Astrocyte (in vitro differentiated cells and primary cell): ENCODE results near the gene RRAS. TPM values are rescaled to one million over a fixed set of nuclear protein-coding genes. Genes with fewer than 3 reads are reported as not detected.
A peak's percentile ranks its signal among the peaks of the same experiment; 100 is the strongest.
"Not testable (repeated sequence)": the region's sequence is repeated elsewhere in the genome, so short reads cannot be mapped to it uniquely, and the experiment has no call there.

ENCODE experiments used
- DNase-seq: peaks from one replicate; pipeline ENCODE4 v3.0.0-alpha.2; 2010; ENCODE audit warnings: low read depth
- FAIRE-seq: peaks from 2 replicates; lab custom pipeline; 2011; peaks lifted over from hg19 to GRCh38; lab: Jason Lieb, UNC
- H2AFZ ChIP-seq: 2 replicates; pipeline ENCODE4 v1.6.0; 2012; ENCODE audit warnings: low read depth, low read length, inconsistent platforms
- H3K27ac ChIP-seq: 2 replicates; pipeline ENCODE4 v1.5.1; 2011; ENCODE audit warnings: low read depth, low read length, inconsistent platforms
- H3K27me3 ChIP-seq: 2 replicates; pipeline ENCODE4 v1.6.0; 2011; ENCODE audit warnings: low read length, inconsistent platforms; ENCODE audit not compliant: insufficient read depth
- H3K36me3 ChIP-seq: 2 replicates; pipeline ENCODE4 v1.5.1; 2011; ENCODE audit warnings: low read length, inconsistent platforms; ENCODE audit not compliant: insufficient read depth
- H3K4me1 ChIP-seq: 2 replicates; pipeline ENCODE4 v1.5.1; 2011; ENCODE audit warnings: low read length, inconsistent platforms; ENCODE audit not compliant: insufficient read depth
- H3K4me2 ChIP-seq: 2 replicates; pipeline ENCODE4 v1.6.0; 2012; ENCODE audit warnings: low read length, inconsistent platforms
- H3K4me3 ChIP-seq: 2 replicates; pipeline ENCODE4 v1.5.1; 2011; ENCODE audit warnings: low read depth, mild to moderate bottlenecking, low read length, inconsistent platforms; ENCODE audit not compliant: insufficient read depth
- H3K79me2 ChIP-seq: 2 replicates; pipeline ENCODE4 v1.6.0; 2012; ENCODE audit warnings: mild to moderate bottlenecking, low read length, inconsistent platforms; ENCODE audit not compliant: insufficient read depth
- H3K9ac ChIP-seq: 2 replicates; pipeline ENCODE4 v1.6.0; 2012; ENCODE audit warnings: mild to moderate bottlenecking, low read length, inconsistent platforms
- H3K9me3 ChIP-seq: 2 replicates; pipeline ENCODE4 v1.5.1; 2012; ENCODE audit warnings: low read depth, mild to moderate bottlenecking, low read length, inconsistent platforms; ENCODE audit not compliant: insufficient read depth
- H4K20me1 ChIP-seq: 2 replicates; pipeline ENCODE4 v1.6.0; 2012; ENCODE audit warnings: low read length, inconsistent platforms; ENCODE audit not compliant: insufficient read depth
- H3K27ac Mint-ChIP-seq: one replicate; pipeline ENCODE4 v1.8.0; 2021; ENCODE audit warnings: mild to moderate bottlenecking, mixed read lengths; ENCODE audit not compliant: unreplicated experiment
- H3K27me3 Mint-ChIP-seq: one replicate; pipeline ENCODE4 v1.8.0; 2021; ENCODE audit warnings: low read depth, mixed read lengths; ENCODE audit not compliant: unreplicated experiment
- H3K36me3 Mint-ChIP-seq: one replicate; pipeline ENCODE4 v1.8.0; 2021; ENCODE audit warnings: low read depth, mixed read lengths; ENCODE audit not compliant: unreplicated experiment
- H3K4me1 Mint-ChIP-seq: one replicate; pipeline ENCODE4 v1.8.0; 2021; ENCODE audit warnings: low read depth, mixed read lengths; ENCODE audit not compliant: unreplicated experiment
- H3K4me3 Mint-ChIP-seq: one replicate; pipeline ENCODE4 v1.8.0; 2021; ENCODE audit warnings: mild to moderate bottlenecking, moderate library complexity, mixed read lengths; ENCODE audit not compliant: unreplicated experiment
- H3K9me3 Mint-ChIP-seq: one replicate; pipeline ENCODE4 v1.8.0; 2021; ENCODE audit warnings: mild to moderate bottlenecking, mixed read lengths; ENCODE audit not compliant: unreplicated experiment
- EZH2 ChIP-seq: IDR thresholded peaks from 2 replicates; pipeline ENCODE4 v1.6.1; 2012; ENCODE audit warnings: mild to moderate bottlenecking, low read length, inconsistent platforms; ENCODE audit not compliant: insufficient read depth
- total RNA-seq: library from RNA; stranded (reverse); gene quantifications from 2 replicates; pipeline ENCODE4 v1.2.1, GENCODE V29; 2021
- TF ChIP-seq, protein P1 (sequence below): IDR thresholded peaks from 2 replicates; pipeline ENCODE4 v1.5.1; 2011; ENCODE audit warnings: low read depth, mild to moderate bottlenecking, inconsistent platforms, low read length, moderate library complexity; ENCODE audit not compliant: insufficient read depth

The RRAS gene
- total RNA-seq, 1 donor from 2014 or later = 94.7 TPM

DNA sequence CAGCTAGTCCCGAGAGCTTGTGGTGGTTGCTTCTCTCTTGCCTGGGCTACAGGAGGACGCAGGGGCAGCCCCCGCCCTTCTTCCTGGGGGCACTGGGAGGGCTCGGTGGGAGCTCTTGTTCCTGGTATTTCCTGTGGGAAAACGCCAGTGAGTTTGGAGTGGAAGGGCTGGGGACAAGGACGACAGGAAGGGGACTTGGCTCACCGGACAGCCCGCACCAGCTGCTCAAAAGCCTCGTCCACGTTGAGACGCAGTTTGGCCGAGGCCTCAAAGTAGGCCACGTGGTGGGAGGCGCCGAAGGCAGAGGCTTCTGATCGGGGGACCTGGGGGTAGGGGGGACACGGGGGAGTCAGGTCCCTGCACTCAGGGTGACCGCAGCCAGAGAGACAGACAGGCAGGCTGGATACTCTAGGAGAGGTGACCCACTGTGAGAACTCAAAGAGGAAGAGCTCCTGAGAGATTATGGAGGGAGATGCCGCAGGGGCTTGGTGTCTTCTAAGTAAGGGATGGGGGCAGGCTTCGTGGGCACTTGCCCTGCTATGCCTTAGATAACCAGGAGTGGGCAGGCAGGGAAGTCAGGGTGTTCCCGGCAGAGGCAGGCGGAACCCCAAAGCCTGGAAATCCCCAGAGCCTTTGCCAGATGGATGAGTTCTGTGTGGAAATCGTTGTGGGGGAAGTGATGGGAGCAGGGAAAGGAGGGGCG, 4.3 kb downstream of the RRAS start:
- H3K27ac ChIP-seq = no peak overlapping the region
- H3K4me3 Mint-ChIP-seq = peak overlapping the region; percentile 64

DNA sequence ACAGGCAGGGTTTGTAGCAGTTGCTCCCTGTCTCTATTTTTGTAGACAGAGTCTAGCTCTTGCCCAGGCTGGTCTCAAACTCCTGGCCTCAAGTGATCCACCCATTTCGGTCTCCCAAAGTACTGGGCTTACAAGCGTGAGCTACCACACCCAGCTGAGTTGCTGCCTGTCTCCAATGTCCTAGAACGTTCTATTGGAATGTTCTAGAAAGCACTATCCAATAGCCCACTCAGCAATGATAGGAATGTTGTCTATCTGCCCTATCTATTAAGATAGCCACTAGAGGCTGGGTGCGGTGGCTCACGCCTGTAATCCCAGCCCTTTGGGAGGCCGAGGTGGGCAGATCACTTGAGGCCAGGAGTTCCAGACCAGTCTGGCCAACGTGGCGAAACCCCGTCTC, 6.7 kb downstream of the RRAS start:
- H3K79me2 ChIP-seq, H3K9me3 Mint-ChIP-seq, H3K27me3 Mint-ChIP-seq, H3K27ac ChIP-seq, H3K4me3 ChIP-seq, H3K4me3 Mint-ChIP-seq, H3K27me3 ChIP-seq, H4K20me1 ChIP-seq, H3K4me2 ChIP-seq, H2AFZ ChIP-seq, DNase-seq, H3K4me1 Mint-ChIP-seq, H3K9me3 ChIP-seq, FAIRE-seq, H3K9ac ChIP-seq, H3K36me3 ChIP-seq: not testable (repeated sequence)
- peaks cover 16% of the 10 kb centered on the region for H3K4me1 ChIP-seq
- H3K36me3 Mint-ChIP-seq = peaks cover 10% of the 10 kb centered on the region
- H3K27ac Mint-ChIP-seq = peak overlapping the region; percentile 77

More for the DNA sequence above, 4.3 kb downstream of the RRAS start:
- H2AFZ ChIP-seq = no peak overlapping the region
- Mint-ChIP-seq H3K27ac (no peak overlapping the region), H3K9me3 (peaks cover 1% of the 10 kb centered on the region), H3K27me3 (no peaks in the 10 kb centered on the region), H3K4me1 (peaks cover 14% of the 10 kb centered on the region), H3K36me3 (peaks cover 5% of the 10 kb centered on the region)
- no peak for TF ChIP-seq EZH2
- TF ChIP-seq, protein P1, sequence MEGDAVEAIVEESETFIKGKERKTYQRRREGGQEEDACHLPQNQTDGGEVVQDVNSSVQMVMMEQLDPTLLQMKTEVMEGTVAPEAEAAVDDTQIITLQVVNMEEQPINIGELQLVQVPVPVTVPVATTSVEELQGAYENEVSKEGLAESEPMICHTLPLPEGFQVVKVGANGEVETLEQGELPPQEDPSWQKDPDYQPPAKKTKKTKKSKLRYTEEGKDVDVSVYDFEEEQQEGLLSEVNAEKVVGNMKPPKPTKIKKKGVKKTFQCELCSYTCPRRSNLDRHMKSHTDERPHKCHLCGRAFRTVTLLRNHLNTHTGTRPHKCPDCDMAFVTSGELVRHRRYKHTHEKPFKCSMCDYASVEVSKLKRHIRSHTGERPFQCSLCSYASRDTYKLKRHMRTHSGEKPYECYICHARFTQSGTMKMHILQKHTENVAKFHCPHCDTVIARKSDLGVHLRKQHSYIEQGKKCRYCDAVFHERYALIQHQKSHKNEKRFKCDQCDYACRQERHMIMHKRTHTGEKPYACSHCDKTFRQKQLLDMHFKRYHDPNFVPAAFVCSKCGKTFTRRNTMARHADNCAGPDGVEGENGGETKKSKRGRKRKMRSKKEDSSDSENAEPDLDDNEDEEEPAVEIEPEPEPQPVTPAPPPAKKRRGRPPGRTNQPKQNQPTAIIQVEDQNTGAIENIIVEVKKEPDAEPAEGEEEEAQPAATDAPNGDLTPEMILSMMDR = no peak
- DNase-seq (no peak), FAIRE-seq (no peak)
- peaks cover 4% of the 10 kb centered on the region for H4K20me1 ChIP-seq
- H3K27me3 ChIP-seq = no peaks in the 10 kb centered on the region
- H3K9me3 ChIP-seq = no peaks in the 10 kb centered on the region
- H3K4me2 ChIP-seq = no peak overlapping the region
- no peak overlapping the region for H3K9ac ChIP-seq
- peaks cover 24% of the 10 kb centered on the region for H3K4me1 ChIP-seq
- peaks cover 10% of the 10 kb centered on the region for H3K79me2 ChIP-seq
- H3K36me3 ChIP-seq = no peaks in the 10 kb centered on the region
- H3K4me3 ChIP-seq = no peak overlapping the region

DNA sequence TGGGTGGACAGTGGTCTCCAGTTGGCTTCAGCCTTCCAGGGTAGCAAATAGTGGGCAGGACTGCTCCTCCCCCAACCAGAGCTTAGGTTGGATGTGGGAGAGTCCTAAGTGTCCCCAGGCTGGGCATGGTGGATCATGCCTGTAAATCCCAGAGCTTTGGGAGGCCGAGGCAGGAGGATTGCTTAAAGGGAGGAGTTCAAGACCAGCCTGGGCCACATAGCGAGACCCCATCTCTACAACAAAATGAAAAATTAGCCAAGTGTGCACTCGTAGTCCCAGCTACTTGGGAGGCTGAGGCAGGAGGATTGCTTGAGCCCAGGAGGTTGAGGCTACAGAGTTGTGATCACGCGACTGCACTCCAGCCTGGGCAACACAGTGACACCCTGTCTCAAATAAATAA, 7.4 kb downstream of the RRAS start:
- Histone ChIP-seq H3K4me3 (no peak overlapping the region), H3K4me1 (peaks cover 9% of the 10 kb centered on the region), H3K27me3 (no peaks in the 10 kb centered on the region), H3K27ac (no peak overlapping the region), H2AFZ (no peak overlapping the region), H4K20me1 (peaks cover 5% of the 10 kb centered on the region), H3K9me3 (no peaks in the 10 kb centered on the region), H3K79me2 (no peaks in the 10 kb centered on the region), H3K4me2 (no peak overlapping the region), H3K36me3 (no peaks in the 10 kb centered on the region), H3K9ac (no peak overlapping the region)
- peaks cover 13% of the 10 kb centered on the region for H3K36me3 Mint-ChIP-seq
- no peaks in the 10 kb centered on the region for H3K27me3 Mint-ChIP-seq
- peaks cover 1% of the 10 kb centered on the region for H3K9me3 Mint-ChIP-seq
- DNase-seq = no peak
- peak overlapping the region; percentile 12 for H3K27ac Mint-ChIP-seq
- FAIRE-seq = no peak
- no peak overlapping the region for H3K4me3 Mint-ChIP-seq
- H3K4me1 Mint-ChIP-seq = peaks cover 5% of the 10 kb centered on the region
- TF ChIP-seq EZH2 = no peak
- TF ChIP-seq, protein P1 = no peak
